Stimulated activated CD4-positive, alpha-beta T cell treated with anti-CD3 and anti-CD28 coated beads, Interleukin-1b, Interleukin-23, amount 100 ng/mL, for 24 hours (primary cell): ENCODE measurements around the gene GJB1.
"Not testable (repeated sequence)": the region's sequence is repeated elsewhere in the genome, so short reads cannot be mapped to it uniquely, and the experiment has no call there.

ENCODE experiments used
- DNase-seq, 4 experiments: peaks; one replicate each; pipeline ENCODE4 v3.0.0-alpha.2; 2020; ENCODE audit warnings: low read depth in 4 of 4, low spot score in 1 of 4

Gene GJB1

GRCh38 chrX:71222929-71223328 lies at the start of gene GJB1:
TSS of gene GJB1 (plus strand) at chrX:71223224. CDS start at chrX:71223708, 484 bp downstream.
- DNase-seq = no peak

DNA sequence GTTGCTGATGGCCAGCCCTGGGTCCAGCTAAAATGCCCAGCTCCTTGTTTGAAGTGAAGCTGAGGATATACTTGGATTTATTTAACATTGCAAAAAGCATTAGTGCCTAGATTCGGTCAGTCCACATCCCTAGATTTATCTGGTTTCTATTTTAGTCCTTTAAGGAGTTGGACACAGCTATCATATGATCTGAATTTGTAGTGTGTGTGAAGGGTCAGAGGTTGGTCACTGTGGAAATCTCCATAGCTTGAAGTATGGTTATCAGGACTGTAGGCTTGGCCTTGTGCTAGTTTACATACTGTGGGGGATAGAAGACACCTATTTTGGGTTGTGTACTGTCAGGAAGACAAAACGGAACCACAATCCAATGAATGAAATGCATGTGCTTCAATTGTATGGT lies 49.6 kb upstream of the GJB1 start:
- DNase-seq = no peak

DNA sequence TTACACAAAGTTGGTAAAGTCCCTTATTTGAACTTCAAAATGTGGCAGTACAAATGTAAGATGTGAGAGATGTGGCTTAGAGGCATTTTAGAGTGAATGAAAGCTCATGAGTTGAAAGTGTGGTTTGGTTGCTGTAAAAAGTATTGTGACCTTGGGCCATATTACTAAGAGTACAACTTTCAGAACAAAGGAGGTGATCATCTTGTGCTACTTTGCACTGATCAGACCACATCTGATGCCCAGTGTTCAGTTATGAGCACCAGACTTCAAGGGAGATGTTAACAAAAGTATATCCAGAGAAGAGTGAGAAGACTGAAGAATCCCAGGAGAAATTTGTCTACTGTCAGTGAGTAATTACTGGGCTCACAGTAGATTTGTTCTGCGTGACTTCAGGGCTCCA lies 48.2 kb upstream of the GJB1 start:
- no peak for DNase-seq

DNA sequence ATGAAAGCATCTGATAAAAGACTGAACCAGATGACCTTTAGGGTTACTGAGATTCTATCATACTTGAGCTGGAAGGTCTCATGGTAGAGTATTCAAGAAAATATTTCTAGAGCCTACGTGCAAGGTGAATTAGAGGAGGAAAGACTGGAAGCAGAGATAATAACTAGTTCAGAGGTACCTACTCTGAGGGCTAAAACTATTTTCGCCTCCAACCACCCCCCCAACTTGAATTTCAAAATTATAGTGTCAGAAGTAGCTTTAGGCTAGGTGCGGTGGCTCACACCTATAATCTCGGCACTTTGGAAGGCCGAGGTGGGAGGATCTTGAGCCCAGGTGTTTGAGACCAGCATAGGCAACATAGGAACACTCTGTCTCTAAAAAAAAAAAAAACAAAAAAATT lies 47.5 kb upstream of the GJB1 start:
- no peak for DNase-seq

GRCh38 chrX:71177327-71177726 lies 45.7 kb upstream of the GJB1 start:
- DNase-seq = no peak

DNA sequence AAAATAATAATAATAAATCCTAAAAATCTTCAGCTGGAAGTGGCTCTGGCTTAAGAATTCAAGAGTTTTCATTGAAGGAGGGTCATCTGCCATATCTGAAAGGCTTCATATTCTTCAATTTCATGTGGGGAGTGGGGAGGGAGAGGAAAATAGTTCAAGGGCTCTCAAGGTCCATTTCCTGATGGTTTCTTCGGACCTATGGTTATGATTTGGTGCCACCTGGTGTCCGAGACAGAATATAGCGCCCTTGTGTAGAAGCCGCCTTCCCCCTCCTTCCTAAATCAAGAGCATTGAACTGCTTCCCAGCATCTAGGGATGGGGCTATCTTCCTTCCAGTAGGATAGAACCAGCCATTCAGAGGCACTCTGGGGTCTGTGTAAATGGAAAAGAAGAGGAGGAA lies 44.1 kb upstream of the GJB1 start:
- no peak for DNase-seq

- not testable (repeated sequence) for DNase-seq
Observed at GRCh38 chrX:71180579-71181265, 42.3 kb upstream of the GJB1 start.

DNA sequence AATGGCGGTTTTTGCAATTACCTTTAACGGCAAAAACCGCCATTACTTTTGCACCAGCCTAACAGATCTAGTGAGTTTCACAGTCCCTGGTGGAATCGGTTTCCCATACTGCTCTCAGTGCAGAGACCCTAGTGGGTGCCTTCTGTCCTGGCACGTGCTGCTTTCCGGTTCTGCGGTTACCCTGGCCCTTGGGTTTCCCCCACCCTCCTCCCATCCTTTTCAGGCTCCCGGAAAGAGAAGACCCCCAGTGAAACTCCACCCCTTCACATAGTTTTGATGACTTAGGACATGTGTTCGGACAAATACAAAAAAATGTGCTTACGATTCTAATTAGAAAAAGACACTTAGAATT lies 41.5 kb upstream of the GJB1 start:
- DNase-seq = peak in 3 of 4 experiments; percentile 22 to 28 (median 24)

DNA sequence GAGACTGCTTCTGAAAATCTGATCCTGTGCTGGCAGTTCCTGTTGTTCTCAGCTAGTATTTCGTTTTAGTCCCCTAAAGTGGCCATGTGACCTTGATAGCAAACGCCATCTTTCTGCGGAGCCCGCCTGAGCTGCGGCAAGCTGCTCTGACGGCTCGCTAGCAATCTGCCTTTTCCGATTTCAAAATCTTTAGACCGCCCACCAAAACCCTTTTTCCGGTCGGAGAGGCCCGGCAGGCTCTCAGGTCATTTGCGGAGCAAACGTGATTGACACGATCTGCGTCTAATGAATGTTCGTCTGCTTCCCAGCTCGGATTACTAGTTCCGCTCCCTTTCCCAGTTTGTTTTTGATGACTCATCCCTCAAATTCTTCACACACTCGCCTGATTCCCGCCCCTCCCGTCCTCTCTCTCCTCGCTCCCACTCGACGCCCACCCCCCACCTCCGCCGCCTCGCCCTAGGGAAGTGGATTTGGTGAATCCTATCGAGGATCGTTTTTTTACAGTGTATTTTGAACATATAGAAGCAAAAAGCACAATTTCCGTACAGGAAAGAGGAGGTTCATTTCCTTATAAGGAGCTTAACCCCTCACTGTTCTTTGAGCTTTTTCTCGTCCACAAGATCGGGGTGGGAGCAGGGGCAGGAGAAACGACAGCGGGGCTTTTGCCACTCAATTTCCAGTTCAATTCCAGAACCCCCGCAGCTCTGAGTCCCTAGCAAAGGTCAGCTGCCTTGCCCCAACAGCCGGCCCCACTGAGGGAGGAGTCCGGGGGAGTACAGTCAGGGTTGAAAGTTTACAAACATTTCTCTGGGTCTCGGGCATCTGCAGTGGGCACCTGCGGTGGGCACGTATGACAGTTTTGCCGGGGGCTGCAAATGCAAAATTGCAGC lies 40.9 kb upstream of the GJB1 start:
- peak; percentile 38 to 70 (median 54) for DNase-seq

DNA sequence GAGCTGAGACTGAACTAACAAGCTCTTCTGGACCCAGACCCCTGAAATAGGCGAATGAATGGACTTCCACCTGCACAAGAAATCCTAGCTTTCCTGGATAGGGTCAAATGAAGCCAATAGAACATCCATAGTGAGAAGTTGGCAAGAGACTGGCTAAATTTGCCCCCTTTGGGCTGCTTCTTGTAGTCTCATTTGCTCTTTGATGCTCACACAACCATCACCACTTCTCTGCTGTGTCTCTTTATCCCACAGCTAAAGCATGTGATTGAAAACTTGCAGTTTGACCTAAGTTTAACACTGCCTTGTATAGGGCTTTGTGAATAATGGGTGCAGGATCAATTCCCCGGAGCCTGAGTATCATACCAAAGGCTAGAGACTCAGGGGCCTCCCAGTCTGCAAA lies 40.2 kb upstream of the GJB1 start:
- no peak for DNase-seq

DNA sequence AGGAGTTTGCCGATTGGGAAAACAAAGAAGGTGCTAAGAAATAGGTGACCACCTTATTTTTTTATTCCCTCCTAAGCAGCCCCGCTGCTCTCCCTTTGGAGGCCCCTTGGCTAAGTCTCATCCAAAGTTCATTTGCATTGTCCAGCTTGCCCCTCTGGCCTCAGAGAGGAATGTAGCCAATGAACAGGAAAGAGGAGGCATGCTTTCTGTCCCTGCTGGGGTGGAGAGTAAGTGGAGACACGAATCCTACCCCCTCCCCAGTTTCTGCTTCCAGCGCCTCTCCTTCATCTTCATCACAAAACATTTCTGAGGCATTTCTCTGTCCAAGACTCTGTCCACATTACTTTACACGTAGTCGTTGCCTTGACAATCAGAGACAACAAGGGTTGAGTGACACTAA lies 39.7 kb upstream of the GJB1 start:
- no peak for DNase-seq

GRCh38 chrX:71184092-71184491 lies 38.9 kb upstream of the GJB1 start:
- no peak for DNase-seq

- no peak for DNase-seq
Observed at GRCh38 chrX:71184803-71185495, 38.1 kb upstream of the GJB1 start.

GRCh38 chrX:71191248-71191647 lies 31.8 kb upstream of the GJB1 start:
- no peak for DNase-seq

DNA sequence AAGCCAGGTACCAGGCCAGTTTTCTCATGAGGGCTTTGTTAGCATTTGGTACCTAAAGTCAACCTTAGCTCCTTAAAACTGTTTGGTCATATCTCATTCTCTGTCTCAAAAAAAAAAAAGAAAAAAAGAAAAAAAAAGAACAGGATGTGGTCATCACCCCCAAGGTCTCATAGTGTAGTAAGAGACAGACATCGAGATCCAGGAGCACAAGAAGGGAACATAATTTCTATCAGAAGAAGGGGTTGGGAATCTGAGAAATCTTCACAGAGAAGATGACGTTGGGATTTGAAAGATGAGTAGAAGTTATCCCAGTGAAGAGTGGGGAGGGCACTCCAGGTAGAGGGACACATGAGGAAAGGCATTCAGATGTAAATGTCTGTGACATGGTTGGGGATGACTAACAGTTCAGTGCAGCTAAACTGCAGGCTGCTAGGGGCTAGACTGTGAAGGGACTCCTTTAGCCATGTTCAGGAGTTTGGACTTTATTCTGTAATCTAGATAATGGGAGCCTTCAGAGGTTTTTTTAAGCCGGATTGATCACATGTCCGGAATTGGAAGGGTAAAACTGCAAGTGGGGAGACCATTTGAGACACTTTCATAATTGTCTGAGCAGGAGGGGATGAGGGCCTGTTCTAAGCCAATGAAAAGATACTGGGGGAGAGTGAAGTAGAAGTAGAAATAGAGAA lies 26.9 kb upstream of the GJB1 start:
- DNase-seq = no peak

- no peak for DNase-seq
Observed at GRCh38 chrX:71198066-71198465, 25.0 kb upstream of the GJB1 start.

GRCh38 chrX:71199252-71200008 lies 23.6 kb upstream of the GJB1 start:
- DNase-seq = no peak

GRCh38 chrX:71210816-71211215 lies 12.2 kb upstream of the GJB1 start:
- no peak for DNase-seq

- no peak for DNase-seq
Observed at GRCh38 chrX:71212536-71212935, 10.5 kb upstream of the GJB1 start.

DNA sequence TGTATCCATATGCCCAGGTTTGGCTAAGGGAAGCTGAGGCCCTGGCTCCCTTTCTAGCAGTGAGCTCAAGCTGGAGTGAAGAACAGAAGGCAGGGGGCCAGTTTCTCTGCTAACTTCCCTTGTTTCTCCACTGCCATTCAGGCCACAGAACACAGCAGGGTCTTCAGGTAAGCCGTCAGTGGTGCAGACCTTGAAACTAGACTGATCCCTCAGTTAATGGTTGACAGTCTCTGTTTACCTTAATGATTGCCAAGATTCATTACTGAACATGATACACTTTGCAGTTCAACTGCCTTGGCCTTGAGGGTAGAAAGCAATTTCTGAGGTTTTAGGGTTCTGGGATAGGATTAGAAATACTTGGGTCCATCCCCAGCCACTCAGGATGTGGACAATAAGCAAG lies 8.9 kb upstream of the GJB1 start:
- no peak for DNase-seq
